Activated CD4-positive, alpha-beta T cell treated with anti-CD3 and anti-CD28 coated beads, Interleukin-2, Interleukin-4, amounts not matched to agents 100 ng/mL and 50 ng/mL, durations not matched to agents 16 hours and 8 hours (primary cell): ENCODE data around the gene FAM72D.
"Not testable (repeated sequence)": the region's sequence is repeated elsewhere in the genome, so short reads cannot be mapped to it uniquely, and the experiment has no call there.

Experiments
- DNase-seq: peaks from one replicate; pipeline ENCODE4 v3.0.0-alpha.2; 2020; ENCODE audit warnings: low spot score

The FAM72D gene

DNA sequence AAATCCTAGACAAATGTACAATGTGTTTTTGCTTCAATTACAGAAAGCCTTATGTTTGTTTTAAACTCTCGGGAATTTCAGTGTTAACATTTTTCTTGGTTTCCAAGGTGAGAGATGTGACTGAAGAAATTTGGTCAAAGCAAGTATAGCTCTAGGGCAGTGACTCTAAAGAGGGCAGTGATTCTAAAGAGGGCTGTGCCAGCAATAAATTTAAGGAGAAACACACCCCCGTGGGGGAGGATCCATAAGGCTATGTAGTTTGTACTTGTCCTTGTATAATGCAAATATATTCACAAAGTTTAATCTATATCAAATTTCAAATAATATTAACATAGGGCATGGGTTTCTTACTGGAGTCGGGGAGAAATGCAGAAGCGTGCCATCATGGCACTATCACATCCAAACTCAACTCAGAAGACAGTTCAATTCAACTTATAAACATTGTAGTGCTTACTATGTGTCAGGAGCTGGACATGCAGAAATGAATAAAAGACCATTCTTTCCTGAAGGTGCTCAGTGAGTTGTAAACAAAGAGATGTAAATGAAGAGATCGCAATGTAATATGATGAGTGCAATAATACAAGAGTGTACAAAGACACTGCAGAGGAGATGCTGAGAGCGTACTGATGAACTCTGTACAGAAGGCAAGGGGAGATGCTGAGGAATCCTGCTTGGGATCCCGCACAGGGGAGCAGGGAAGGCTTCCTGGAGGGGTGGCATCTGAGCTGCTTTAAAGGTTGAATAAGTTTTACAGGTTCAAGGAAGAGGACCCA, 13.1 kb upstream of the FAM72D start:
- not testable (repeated sequence) for DNase-seq

DNA sequence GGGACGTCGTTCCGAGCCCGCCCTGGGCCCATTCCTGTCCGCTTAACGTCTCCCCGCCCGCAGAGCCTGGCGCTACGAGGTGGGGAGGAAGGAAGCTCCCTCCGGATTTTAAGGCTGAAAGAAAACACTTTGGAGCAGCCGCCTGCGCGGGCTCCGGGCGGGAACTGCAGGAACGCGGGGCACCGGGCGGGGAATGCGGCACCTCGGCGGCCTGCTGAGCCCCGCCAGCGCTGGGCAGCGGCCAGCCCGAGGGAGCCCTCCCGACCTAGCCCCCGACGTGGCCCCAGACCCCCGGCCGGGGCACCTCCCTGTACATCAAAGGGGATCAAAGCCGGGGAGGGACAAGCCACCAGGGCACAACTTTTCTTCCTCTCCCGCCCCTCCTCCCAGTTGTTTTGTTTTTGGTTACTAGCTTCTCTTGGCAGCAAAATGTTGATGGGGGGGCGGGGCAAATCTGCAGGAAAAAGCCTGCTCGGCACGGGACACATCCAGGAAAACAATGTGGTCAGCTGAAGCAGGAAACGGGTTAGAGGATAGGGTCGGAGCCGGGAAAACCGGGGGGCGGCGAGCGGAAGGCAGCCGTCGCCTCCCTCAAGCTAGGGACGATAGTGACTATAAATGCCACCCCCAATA, 2.1 kb upstream of the FAM72D start:
- not testable (repeated sequence) for DNase-seq

DNA sequence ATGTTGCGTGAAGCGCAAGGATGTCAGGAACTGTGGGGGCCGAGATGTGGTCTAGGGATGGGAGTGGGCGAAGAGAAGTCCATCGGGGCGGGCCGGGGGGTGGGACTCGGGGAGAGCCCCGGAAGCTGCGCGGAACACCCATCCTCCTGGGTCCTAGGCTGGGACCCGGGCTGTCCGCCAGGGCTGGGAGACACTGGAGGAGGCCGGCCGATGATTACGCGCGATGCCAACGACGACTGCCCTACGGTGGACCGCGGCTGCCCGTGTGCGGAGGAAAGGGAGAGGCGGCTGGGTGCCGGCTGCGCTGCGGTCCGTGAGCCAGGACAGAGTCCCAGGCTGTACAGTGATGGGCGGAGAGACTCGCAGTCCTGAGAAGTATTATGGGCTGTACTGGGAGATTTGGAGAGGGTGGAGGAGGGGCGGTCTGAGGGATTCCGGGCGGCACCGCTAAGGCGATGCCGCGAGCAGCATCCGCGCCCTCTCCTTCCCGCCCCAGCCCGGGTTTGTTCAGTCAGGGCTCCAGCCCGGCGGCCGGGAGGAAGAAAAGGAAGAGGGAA, 1.0 kb upstream of the FAM72D start:
- not testable (repeated sequence) for DNase-seq

DNA sequence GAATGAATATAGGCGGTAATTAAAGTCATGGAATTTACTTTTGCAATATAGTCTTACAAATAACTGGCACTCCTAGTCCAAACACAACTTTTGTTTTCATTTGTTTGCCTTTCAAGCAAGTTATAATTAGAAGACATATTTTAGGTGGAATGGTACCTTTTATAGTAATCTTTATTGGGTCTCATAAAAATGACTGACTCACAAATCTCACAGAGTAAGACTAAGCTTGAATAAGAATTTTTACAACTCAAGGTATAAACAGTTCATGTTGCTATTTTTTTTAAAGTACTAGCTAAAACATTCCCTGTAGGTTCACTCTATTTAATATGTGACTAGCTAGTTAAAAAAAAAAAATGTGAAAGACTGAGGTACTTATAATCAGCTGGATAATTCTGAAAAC, 6.0 kb downstream of the FAM72D start:
- not testable (repeated sequence) for DNase-seq

DNA sequence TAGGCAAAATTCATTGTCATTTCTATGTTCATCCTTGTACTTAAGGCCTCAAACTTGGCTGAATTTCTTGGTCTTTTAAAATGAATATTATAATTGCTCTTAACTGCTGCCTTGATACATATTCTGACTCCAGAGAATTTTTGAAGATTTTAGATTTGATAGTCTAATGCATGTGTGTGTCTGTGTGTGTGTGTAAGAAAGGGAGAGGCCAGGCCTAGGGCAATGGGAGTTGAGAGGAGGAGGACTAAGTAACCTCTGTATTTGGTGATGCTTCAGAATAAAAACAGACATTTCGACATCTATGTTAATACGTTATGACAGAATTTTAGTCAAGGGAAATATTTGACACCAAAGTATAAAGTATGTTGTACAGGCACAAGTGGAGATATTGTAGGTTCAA, 7.5 kb downstream of the FAM72D start:
- not testable (repeated sequence) for DNase-seq

DNA sequence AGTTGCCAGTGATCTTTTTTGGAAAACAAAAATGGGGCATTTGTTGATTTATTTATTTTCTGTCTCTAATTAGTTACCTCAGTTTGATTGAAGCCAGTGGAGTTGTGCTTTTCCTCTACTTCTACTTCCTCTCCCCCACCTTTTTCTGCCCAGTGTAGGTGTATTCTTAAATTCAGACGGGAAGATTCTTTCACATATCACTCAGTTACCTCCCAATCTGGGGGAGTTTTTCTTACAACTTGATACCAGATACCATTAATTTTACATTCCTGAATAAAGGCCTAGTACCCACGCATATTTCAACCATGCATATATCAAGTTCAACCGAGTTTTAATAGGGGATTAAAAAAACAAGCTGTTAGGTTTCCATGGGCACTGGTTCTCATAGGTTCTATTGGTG, 15.9 kb downstream of the FAM72D start:
- not testable (repeated sequence) for DNase-seq

DNA sequence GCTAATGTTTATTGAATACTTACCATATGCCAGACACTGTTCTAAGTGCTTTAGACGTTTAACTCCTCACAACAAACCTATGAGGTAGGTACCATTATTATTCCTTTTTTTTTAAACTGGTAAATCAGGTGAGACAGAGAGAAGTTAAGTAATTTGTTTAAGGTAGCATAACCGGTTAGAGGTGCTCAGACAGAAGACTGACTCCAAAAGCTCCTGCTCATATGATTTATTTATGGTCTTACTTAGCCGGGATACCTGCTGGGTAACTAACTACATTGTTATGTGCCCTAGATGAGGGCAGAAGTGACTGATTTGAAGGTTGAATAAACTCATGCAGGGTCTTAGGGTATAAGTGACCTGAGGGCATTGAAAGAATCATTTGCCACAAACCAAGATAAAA, 16.9 kb downstream of the FAM72D start:
- DNase-seq = not testable (repeated sequence)

DNA sequence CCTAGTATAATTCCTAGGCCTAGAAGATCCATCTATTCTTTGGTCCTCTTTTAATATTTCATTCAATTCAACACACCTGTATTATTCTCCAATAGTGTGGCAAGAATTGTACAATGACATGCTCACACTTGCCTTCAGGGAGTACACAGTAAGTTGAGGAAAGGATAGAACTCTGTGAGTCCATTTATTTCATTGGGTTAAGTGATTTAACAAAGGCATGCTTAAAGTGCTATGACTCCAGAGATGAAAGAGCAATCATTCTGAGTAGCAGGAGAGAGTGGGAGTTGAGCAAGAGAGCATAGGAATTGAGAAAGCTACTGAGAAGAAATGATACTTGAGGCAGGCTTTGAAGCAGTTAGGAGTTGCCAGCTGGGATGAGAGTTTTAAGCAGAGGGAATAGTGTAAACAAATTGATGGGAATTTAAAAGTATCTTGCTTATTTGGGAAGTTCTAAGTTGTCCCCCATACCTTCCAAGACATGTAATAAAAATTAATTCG, 18.8 kb downstream of the FAM72D start:
- not testable (repeated sequence) for DNase-seq

DNA sequence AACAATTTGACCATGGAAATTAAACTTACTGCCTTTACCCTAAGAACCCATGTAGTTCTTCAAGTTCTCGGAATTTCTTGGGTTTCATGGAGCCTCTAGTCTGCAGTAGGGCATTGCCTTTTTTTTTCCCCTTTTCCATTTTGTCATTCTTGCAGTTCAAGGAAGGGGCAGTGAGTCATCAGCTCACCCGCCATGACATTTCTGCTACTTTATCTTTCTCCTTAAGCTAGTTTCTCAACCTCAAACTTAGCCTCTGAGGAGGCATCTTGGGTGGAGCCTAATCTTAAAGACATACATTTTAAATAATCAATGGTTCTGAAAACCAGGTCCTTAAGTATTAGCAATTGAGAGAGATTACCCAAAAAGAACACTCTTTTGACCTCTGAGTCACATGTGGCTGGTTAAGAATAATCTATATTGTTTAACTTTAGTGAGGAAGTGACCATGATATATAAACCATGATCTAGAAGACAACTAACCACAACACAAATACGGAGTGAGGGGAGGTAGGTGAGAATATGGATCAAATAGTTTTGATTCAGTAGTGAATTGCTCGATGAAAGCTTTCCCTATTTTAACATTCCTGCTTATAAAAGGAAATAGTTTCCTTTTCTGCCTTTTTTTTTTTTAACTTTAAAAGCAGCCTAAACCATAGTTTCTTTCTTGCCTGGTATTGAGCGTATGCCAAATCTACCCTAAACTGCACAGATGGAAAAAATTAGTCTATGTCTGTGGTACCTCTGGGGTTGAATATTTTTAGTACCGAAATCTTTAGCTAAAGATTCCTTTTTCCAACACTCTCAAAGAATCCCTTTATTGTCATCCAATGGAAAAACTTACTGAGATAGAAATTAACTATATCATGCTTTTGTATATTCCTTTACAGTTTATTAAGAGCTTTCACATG, 20.1 kb downstream of the FAM72D start:
- DNase-seq = not testable (repeated sequence)

DNA sequence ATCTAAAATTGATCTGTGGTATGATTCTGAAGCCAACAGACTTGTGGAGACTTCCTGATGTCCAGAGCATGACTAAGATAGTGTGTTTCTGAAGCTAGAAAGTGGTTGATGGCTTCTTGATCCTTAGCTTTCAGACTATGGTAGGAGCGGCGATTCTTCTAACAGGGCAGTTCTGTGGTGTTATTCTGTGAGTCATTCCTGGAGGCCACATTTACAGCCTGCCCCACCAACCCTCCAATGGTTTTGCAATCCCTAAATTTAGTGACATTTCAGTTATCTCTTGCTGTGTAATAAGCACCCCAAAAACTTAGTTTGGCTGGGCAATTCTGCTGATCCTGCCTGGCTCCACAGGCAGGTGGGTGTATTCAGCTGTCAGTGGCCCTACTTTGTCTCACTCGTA, 24.1 kb downstream of the FAM72D start:
- not testable (repeated sequence) for DNase-seq

DNA sequence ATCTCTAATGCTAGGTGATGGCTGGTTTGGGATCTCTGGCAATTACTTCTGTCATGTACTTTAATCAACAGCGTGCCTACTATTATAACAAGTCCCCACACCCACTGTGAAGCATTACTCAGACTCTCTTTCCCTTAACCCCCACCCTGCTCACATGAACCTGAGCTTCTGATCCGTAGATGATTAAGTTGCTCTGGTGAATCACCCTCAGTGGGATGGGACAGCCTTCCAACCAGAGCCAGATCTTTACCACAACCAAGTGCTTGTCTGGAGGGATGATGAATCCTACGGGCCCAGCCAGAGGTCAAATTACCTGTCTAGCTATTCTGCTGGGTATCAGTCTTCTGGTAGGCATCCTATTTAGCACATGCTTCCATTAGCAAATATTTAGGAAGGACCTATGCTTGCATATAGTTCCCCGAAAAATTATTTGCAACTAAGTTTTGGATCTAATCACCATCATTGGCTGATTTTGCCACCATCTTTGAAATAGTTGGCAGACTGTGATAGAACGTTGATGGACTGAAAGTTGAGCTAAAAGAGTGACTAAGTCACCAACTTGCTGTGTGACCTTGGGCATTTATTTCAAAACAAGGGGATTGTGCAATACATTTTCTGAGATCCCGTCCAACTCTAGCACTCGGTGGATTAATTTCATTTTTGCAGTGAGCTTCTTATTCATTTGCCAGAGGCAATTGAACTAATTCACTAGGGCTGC, 26.7 kb downstream of the FAM72D start:
- not testable (repeated sequence) for DNase-seq

DNA sequence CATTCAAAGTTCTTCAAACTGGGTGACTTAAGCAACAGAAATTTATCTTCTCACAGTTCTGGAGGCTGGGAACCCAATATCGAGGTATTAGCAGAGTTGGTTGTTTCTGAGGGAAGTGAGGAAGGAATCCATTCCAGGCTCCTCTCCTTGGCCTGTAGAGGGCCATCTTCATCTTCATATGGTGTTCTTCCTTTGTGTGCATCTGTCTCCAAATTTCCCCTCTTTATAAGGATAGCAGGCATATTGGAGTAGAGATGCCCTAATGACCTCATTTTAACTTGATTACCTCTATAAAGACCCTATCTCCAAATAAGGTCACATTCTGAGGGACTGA, 27.3 kb downstream of the FAM72D start:
- DNase-seq = not testable (repeated sequence)

DNA sequence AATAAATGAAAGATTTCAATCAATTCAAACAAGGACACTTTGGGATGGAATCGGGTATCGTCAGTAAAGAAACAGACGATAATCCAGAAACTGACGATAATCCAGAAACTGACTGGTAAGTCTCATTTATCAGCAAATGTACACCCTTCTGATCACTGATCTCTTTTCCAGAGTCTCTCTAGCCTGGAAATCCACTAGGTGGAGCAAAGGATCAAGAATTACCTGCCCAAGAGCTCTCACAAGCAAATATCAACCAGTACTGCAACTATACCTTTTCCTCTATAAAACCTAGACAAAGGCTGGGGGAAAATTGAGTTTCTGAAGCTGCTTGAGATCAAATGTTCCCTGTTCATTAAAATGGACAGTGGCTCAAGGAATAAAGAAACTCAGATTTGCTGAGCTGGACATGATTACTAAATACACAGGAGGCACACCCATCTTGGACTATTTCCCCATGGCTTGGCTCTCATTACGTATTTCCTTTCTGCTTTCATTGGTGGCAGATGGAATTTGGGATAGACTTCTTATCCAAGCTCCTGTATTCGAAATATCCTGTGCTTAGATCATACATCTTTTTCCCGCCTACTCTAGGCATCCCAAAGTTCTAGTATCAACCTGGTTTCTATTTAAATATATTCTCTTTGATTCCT, 28.3 kb downstream of the FAM72D start:
- not testable (repeated sequence) for DNase-seq

DNA sequence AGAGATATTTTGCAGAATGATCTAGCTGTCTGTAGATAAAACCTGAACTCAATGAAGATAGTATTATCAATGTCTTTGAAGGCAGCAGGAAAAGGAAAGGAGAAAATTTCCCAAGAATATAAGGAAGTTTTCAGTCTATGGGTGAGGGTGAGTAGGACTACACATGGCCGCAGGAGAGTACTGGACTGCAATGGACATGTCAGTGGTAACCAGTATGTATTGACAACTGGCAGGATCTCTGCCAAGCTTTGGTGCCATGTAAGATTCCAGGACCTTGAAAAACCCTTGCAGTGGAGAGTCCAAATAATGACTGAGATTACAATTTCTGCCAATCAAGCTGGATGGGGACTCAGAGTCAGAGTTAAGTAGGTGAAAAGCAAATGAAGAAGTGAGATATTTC, 29.3 kb downstream of the FAM72D start:
- DNase-seq = not testable (repeated sequence)

DNA sequence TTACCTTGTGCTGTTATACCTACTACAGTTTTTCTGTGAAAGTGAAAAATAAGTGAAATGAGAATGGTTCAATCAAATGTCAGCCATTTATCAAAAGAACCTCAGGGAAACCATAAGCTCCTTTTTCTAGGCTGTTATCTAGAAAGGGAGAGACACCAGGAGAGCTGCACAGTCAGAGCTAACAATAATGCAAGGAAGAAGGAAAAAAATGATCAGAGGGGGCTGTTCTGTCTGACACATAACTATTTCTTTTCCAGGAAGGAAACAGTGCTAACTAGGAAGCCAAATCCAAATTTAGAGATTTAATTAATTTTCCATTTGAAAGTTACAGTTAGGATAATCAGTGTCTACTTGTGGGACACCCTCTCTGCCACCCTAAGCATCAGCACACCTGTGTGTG, 31.4 kb downstream of the FAM72D start:
- not testable (repeated sequence) for DNase-seq

DNA sequence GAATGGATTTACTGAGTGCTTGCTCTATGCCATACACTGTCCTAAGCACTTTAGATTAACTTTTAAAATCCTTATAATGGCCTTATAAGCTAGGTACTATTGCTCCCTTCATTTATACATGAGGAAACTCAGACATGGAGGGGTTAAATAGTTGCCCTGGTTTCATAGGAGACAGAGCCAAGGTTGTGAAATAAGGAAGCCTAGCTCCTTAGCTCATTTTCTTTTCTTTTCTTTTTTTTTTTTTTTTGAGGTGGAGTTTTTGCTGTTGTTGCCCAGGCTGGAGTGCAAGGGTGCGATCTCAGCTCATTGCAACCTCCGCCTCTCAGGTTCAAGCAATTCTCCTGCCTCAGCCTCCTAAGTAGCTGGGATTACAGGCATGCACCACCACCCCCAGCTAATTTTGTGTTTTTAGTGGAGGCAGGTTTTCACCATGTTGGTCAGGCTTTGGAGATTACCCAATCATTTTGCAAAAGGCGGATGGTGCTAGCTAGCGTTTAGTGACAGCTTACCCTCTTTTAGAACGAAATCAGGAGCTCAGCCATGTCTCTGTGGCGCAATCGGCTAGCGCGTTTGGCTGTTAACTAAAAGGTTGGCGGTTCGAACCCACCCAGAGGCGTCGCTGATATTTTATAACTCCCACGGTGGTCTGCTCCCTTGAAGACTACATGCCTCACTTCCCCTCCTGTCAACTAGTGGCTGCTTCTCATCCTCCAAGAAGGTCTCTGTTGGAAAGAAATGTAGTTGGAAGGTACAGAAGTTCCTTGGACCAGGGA, 33.1 kb downstream of the FAM72D start:
- not testable (repeated sequence) for DNase-seq

DNA sequence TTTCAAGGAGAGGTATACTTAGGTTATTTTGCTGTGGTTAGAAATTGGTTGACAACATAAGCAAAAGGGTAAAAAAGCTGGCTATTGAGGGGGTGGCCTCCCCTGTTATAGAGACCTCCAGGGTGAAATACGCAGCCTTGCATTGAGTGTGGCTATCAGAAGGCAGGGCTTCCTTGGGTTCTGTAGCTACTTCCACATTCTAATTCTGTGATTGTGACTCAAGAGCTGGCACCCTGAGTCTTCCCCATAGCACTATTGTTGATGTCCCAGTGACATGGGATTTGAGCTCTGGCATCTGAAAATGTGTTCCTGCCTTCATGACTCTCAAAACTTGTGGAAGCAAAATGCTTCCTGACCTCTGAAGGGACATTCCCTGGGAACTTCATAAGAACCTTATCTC, 38.7 kb downstream of the FAM72D start:
- not testable (repeated sequence) for DNase-seq

DNA sequence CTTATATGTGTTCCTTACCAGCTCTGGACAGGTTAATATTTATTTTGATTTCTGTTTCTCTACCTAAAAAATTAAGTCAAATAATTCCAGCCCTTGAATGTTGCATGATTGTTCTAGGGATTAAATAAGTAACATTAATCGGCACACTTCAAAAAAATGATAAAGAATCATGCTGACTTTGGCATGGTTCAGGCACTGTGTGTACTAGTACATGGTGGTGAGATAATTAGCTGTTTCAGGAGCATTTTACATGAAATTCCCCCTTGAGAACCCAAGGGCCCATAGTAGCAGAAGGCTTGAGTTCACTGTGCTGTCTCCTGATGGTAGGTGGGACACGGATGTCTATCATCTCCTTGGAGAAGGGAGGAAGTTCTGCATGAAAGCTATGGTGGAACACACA, 44.8 kb downstream of the FAM72D start:
- not testable (repeated sequence) for DNase-seq

DNA sequence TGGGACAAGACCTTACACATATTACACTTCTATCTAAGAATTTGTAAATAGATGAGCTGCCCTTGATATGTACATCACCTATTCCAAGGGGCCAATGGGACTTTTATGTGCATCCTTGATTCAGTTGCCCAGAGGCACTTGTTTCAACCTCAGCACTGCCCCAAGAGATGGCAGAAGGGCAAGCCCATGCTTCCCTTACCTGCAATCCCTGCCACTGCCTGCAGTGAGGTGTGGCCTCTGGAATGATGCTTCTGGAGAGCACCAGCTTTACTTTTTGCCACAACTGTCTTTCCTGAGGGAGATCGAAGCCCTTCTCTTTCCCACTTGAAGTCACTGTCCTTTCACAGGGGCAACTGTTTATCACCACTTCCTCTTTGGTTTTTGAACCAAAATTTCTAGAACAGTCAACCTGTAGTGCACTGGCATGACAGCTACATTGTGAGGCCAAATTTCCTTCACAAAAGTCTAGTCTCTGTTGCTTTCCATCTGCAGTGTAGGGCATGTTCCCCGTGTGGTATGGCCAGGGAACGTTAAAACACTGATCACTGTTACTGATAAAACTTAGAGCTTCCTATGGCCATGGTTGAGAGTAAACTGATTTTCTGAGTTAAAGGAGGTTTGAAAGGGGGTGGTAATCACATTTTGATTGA, 48.6 kb downstream of the FAM72D start:
- DNase-seq = not testable (repeated sequence)

DNA sequence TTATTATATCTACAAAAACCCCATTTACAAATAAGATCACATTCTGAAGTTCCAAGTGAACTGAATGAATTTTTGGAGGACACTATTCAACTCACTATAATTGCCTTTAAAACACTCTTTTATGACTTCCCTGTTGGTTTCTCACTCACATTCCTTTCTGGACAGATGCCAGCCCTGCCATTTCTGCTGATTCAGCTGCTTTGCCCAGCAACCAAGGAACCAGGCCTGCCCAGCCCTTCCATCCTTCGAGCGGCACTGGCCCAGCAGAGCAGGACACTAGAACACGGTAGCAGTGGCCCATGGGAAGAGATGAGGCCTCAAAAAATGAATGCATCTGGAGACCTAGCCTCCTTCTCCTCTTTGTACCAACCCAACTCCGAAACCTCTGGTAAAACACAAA, 50.5 kb downstream of the FAM72D start:
- DNase-seq = not testable (repeated sequence)
